NCI-H128 (cell line): ENCODE measurements around the gene MSI2.
A peak's percentile ranks its signal among the peaks of the same experiment; 100 is the strongest.

Experiments
- DNase-seq: peaks from one replicate; lab custom pipeline; 2025; ENCODE audit not compliant: unreplicated experiment; lab: John Stamatoyannopoulos, UW

Gene MSI2

GRCh38 chr17:57649731-57650484 is 393.6 kb downstream of the MSI2 start:
- no peak for DNase-seq

- DNase-seq = no peak
Observed at GRCh38 chr17:57650548-57650947, 394.2 kb downstream of the MSI2 start.

GRCh38 chr17:57651451-57651850 is 395.1 kb downstream of the MSI2 start:
- no peak for DNase-seq

- DNase-seq = no peak
Observed at GRCh38 chr17:57651996-57652395, 395.7 kb downstream of the MSI2 start.

GRCh38 chr17:57652811-57653210 is 396.5 kb downstream of the MSI2 start:
- no peak for DNase-seq

- DNase-seq = no peak
Observed at GRCh38 chr17:57653279-57653678, 397.0 kb downstream of the MSI2 start.

- DNase-seq = no peak
Observed at GRCh38 chr17:57654040-57654775, 397.9 kb downstream of the MSI2 start.

- no peak for DNase-seq
Observed at GRCh38 chr17:57655553-57655952, 399.2 kb downstream of the MSI2 start.

GRCh38 chr17:57657211-57657610 is 400.9 kb downstream of the MSI2 start:
- no peak for DNase-seq

- DNase-seq = no peak
Observed at GRCh38 chr17:57662041-57662440, 405.7 kb downstream of the MSI2 start.

- DNase-seq = peak; percentile 91
Observed at GRCh38 chr17:57662644-57663308, 406.5 kb downstream of the MSI2 start.

- no peak for DNase-seq
Observed at GRCh38 chr17:57663326-57664070, 407.2 kb downstream of the MSI2 start.

GRCh38 chr17:57665128-57665527 is 408.8 kb downstream of the MSI2 start:
- peak; percentile 55 for DNase-seq

- DNase-seq = no peak
Observed at GRCh38 chr17:57665696-57666095, 409.4 kb downstream of the MSI2 start.

- DNase-seq = no peak
Observed at GRCh38 chr17:57666201-57666870, 410.0 kb downstream of the MSI2 start.

- no peak for DNase-seq
Observed at GRCh38 chr17:57666946-57667345, 410.6 kb downstream of the MSI2 start.

GRCh38 chr17:57667461-57667923 is 411.2 kb downstream of the MSI2 start:
- no peak for DNase-seq

- no peak for DNase-seq
Observed at GRCh38 chr17:57668332-57668731, 412.0 kb downstream of the MSI2 start.

GRCh38 chr17:57669671-57670529 is 413.6 kb downstream of the MSI2 start:
- DNase-seq = no peak
